HG03280 (cell line): ENCODE data around the gene NKX1-1.
"Not testable (repeated sequence)": the region's sequence is repeated elsewhere in the genome, so short reads cannot be mapped to it uniquely, and the experiment has no call there.

Experiments
- ATAC-seq: cut with Tn5 transposase; IDR thresholded peaks from one replicate; pipeline ENCODE4 v1.9.1; 2021; ENCODE audit warnings: mild to moderate bottlenecking, moderate library complexity; ENCODE audit not compliant: unreplicated experiment

The NKX1-1 gene

GRCh38 chr4:1393866-1394265, 12.4 kb downstream of the NKX1-1 start:
- no peak for ATAC-seq

DNA sequence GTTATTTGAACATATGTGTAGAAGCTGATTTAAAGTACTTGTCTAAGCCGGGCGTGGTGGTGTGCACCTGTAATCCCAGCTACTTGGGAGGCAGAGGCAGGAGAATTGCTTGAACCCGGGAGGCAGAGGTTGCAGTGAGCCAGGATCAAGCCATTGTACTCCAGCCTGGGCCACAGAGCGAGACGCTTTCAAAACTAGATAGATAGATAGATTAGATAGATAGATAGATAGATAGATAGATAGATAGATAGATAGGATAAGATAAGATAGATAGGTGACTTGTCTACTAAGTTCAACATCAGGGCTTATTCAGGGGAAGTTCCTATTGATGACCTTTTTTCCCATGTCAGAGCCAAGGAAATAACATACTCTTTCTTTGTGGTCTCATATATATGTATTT, 12.9 kb downstream of the NKX1-1 start:
- ATAC-seq, result not testable (repeated sequence)

- ATAC-seq, result no peak
These were observed 20.6 kb downstream of the NKX1-1 start for GRCh38 chr4:1385373-1386340.

GRCh38 chr4:1384675-1385372, 21.4 kb downstream of the NKX1-1 start:
- ATAC-seq, result no peak

- no peak for ATAC-seq
These were observed 22.3 kb downstream of the NKX1-1 start for GRCh38 chr4:1383728-1384591.

DNA sequence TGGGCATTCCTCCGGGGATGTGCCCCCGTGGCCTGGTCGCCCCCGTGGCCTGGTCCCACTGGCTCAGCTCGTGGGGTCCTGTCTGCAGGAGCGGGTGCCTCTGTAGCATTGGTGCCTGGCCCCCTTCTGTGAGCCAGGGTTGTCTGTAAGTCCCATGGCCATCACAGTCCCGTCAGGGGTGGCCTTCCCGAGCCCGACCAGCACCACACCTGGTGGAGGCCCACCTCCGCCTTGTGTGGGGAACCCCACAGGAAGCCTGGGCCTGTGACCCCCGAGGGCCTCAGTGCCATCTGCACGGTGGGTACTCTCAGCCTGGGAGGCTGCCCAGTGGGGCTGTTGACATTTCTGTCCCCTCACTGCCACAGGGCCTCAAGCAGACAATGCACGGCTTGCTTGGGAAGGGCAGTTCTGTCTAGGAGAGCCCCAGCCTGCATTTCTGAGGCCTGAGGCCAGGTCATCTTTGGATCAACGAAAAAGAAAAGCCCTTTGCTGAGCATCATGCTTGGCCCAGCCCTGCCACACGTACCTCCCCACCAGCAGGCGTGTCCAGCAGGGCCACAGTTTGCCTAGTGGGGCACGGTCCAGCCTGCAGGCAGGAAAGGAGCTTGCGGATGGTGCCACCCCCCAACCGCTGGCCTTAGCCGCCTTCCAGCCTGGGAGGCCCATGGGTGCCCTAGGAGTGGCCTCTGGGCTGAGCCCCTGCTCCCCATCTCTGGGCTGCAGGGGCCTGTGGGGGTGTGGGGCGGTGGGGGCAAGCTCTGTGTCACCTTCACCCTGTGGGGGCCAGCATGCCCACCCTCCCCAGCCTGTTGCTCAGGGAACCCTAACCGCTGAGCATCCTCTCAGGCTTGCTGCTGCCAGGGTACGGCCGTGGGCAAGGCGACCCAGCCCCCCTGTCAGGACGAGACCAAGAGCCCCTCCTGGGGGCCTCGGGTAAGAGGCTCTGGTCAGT, 23.2 kb downstream of the NKX1-1 start:
- no peak for ATAC-seq

DNA sequence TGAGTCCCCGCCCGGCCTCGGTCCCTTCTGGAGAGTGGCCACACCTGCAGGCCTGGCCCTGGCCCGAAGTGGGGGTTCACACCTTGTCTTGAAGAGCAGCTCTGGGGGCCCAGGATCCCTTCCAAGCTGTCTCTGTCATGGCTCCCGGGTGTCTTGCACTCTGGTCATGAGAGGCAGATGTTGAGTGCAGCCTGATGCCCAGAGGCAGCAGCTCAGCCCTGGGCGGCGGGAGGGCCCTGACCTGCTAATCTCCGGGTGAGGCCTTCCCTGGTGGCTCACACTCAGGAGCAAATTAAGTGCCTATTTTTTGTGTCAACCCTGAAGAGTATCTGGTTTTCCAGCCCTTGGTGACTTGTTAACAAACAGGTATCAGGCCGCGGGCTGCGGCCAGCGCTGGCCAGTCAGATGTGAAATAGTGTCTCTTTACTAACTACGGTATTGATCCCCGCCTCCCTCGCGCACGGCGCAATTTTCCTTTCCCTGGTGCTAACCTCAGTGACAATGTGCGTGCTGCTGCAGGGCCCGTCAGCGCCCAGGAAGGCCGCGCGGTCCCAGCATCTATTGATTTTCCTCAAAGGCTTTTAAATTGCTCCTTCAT, 24.2 kb downstream of the NKX1-1 start:
- ATAC-seq, result no peak

DNA sequence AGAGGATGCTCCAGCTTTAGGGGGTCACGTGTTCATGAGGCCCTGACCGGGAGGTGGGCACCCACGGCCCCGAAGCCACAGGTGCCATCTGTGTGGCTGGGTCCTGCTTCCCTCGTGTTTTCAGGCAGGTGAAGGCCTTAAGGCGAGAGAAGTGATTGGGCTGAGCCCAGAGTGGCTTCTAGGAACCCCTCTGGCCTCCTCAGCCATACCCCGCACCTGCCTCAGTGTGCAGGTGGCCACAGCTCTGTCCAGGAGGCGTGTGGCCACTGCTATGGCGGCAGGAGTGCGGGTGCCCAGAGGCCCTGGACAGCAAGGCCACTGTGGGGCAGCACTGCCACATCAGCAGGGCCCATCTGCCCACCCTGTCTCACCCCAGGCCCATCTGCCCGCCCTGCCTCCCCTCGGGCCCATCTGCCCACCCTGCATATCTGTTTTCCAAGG, 25.0 kb downstream of the NKX1-1 start:
- no peak for ATAC-seq

GRCh38 chr4:1380368-1381151, 25.7 kb downstream of the NKX1-1 start:
- no peak for ATAC-seq

DNA sequence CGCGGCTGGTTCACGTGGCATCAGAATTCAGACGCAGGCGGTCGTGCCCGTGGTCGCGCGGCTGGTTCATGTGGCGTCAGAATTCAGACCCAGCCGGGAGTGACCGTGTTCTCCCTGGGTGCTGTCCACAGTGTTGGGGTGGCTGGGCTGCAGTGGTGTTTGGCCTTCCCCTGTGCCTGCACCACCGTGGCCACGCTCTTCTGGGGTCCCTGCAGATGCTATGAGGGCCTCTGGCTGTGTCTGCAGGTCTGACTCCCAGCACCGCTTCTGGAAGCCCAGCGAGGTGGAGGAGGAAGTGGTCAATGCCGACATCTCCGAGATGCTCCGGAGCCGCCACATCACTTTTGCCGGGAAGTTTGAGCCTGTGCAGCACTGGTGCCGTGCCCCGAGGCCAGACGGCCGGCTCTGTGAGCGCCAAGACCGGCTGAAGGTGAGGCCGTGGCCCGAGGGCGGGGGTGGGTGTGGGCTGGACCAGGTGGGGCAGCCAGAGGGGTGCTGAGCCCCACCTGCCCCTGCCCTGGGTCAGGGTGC, 26.4 kb downstream of the NKX1-1 start:
- ATAC-seq, result no peak

DNA sequence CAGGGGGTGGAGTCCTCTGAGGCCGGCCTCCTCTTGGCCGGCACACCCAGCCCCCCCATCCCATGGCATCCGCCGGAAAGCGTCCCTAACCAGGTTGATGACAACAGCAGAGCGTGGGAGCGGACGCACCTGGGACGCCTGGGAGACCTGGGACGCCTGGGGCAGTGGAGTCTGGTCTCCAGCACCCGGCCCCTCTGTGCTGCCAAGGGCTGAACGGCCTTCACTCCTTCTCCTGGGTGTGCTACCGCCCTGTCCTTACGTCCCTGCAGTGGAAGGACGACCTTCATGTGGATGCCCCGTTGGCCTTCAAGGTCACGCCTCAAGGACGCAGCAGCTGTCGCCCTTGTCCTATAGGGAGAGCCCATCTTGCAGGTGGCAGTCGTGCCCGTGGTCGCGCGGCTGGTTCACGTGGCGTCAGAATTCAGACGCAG, 26.9 kb downstream of the NKX1-1 start:
- no peak for ATAC-seq

DNA sequence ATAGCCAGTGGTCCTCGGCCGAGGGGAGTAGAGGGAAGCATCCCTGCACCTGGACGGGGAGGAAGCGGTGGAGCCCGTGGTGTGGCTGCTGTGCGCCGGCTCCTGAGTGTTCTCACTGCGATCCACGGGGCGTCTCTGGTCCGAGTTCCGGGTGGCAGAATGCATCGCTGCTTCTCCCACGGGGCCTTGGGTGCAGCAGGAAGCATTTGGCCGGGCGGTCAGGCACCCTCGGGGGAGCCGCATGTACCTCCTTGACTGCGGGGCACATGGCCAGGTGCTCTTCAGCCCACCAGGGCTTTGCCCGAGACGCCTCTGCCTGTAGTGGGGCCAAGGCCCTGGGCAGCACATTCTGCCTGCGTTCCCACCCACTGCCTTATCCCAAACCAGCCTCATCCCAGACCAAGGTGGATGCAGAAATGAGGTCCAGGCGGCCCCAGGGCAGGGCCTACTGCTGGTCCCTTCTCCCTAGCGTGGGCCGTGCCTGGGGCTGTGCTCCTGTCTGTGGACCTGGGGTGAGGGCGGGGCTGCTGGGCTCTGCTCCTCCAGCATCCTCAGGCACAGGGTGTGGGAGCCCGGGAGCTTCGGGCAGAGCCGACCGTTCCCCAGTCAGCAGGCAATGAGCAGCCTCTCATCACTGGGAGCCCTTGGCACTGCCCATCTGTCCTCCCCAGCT, 27.5 kb downstream of the NKX1-1 start:
- no peak for ATAC-seq

DNA sequence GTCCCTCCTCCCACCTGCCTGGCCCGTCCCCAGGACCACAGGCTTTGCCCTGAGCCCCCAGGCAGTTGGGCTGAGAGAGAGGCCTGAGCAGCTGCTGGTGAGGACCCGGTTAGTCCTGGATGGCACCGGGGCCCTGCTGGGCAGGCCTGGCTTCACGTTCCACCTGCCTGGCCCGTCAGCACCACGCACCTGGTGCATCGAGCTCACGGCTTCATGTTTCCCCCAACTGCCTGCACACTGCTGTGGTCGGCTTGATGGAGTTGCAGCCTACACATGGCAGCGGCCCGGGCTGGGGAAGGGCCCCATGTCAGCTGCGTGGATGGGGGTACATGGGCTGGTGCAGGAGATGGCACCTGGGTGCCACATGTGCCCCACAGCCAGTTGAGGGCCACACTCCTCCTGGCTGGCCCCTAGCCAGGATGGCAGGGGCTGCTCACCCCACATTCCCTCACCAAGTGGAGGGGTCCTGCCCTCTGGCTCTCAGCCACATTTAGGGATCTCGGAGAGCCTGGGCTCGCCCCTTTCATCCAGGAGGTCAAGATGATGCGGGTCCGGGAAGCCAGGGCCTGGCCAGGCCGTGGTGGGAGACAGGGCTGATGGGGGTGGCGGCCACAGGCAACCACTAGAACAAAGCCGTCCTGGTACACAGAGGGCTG, 28.5 kb downstream of the NKX1-1 start:
- ATAC-seq, result no peak

DNA sequence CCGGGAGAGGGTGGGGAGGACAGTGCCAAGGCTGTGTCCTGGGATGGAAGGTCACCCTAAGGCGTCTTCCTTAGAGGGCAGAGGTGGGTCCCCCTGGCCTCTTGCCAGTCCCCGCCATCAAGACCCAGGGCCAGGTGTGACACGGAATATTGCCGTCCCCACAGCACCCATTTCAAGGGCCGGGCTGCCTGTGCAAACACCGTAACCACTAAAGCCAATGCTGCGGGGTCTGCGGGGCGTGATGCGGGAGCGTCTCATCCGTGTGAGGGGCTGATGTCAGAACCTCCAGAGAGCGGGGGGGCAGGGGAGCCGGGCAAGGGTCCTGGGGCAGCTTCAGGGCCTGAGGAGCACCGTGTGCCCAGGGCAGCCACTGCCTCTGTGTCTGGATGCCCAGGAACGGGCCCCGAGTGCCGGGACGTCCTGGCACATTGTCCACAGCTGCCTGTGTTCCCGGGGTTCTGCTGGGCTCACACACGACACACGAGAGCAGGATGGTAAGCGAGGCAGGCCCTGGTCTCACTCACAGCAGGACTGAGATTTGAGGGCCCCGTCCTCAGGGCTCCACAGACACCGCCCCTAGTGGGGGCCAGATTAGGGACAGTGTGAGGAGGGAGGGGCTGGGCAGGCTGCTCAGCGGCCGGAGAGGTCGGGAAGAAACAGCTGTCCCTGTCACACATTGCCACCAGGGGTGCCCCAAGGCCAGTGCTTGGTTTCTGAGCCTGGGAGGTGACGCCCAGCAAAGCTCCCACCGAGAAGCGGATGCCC, 29.2 kb downstream of the NKX1-1 start:
- no peak for ATAC-seq

GRCh38 chr4:1376391-1376840, 29.8 kb downstream of the NKX1-1 start:
- no peak for ATAC-seq

- no peak for ATAC-seq
These were observed 30.4 kb downstream of the NKX1-1 start for GRCh38 chr4:1375761-1376322.
